Measurements from ENCODE around the gene TGFBR1.

- TF ChIP-seq, protein P1, sequence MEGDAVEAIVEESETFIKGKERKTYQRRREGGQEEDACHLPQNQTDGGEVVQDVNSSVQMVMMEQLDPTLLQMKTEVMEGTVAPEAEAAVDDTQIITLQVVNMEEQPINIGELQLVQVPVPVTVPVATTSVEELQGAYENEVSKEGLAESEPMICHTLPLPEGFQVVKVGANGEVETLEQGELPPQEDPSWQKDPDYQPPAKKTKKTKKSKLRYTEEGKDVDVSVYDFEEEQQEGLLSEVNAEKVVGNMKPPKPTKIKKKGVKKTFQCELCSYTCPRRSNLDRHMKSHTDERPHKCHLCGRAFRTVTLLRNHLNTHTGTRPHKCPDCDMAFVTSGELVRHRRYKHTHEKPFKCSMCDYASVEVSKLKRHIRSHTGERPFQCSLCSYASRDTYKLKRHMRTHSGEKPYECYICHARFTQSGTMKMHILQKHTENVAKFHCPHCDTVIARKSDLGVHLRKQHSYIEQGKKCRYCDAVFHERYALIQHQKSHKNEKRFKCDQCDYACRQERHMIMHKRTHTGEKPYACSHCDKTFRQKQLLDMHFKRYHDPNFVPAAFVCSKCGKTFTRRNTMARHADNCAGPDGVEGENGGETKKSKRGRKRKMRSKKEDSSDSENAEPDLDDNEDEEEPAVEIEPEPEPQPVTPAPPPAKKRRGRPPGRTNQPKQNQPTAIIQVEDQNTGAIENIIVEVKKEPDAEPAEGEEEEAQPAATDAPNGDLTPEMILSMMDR (IDR thresholded peaks at IDR 0.05; ENCODE audit: poor library complexity, severe bottlenecking), result no peak
- no peak for TF ChIP-seq REST (IDR thresholded peaks at IDR 0.05; ENCODE audit: borderline replicate concordance)
- TF ChIP-seq POLR2AphosphoS5 (IDR thresholded peaks at IDR 0.05), result no peak
- TF ChIP-seq EZH2 (IDR thresholded peaks at IDR 0.05; ENCODE audit: borderline replicate concordance, insufficient read depth, low read length, poor library complexity, severe bottlenecking), result no peak
- no peak for TF ChIP-seq EP300 (conservative IDR thresholded peaks at IDR 0.05; ENCODE audit: poor library complexity, severe bottlenecking)
- no peak for TF ChIP-seq SMC3 (conservative IDR thresholded peaks at IDR 0.05; ENCODE audit: poor library complexity)
- TF ChIP-seq MXI1 (conservative IDR thresholded peaks at IDR 0.05; ENCODE audit: poor library complexity, severe bottlenecking), result no peak
Measured at GRCh38 chr9:99129091-99129490, 24.2 kb downstream of the TGFBR1 start.

Data from neural cell (in vitro differentiated cells).